Right lobe of liver (tissue), 4 donors: ENCODE data around the gene LIMS1.
"Not testable (repeated sequence)": the region's sequence is repeated elsewhere in the genome, so short reads cannot be mapped to it uniquely, and the experiment has no call there.

Experiments
- CTCF ChIP-seq, 4 donors: fragments of 200-600 bp in 3 of 4; fragments of 450-650 bp in 1 of 4; IDR thresholded peaks; one replicate each; pipeline versions ENCODE4 v1.5.1 to v1.8.0; 2016 to 2022; ENCODE audit warnings: antibody characterized with exemption in 4 of 4, mild to moderate bottlenecking in 2 of 4
- POLR2A ChIP-seq: fragments of 450-650 bp; IDR thresholded peaks from one replicate; pipeline ENCODE4 v1.6.1; 2017; ENCODE audit warnings: antibody characterized with exemption, mild to moderate bottlenecking
- donor health status: DM: no; HTN: no; CAD: no.
- donor health status: DM: no; HTN: no; CAD: no.
- donor health status: DM: no; HTN: yes; CAD: no.

- not testable (repeated sequence) for TF ChIP-seq CTCF (IDR thresholded peaks at IDR 0.05); POLR2A
These were observed 121.0 kb downstream of the LIMS1 start for GRCh38 chr2:108655270-108655669.
